ENCODE measurements around the gene NPM3. TPM values are rescaled to one million over a fixed set of nuclear protein-coding genes. Genes with fewer than 3 reads are reported as not detected.
"Not testable (repeated sequence)": the region's sequence is repeated elsewhere in the genome, so short reads cannot be mapped to it uniquely, and the experiment has no call there.

The NPM3 gene
- total RNA-seq, 2 donors from 2014 or later = 43.7 to 47.4 TPM

GRCh38 chr10:101803511-101803910 lies 20.3 kb upstream of the NPM3 start:
- Histone ChIP-seq H3K4me1 (replicated peaks) (no peaks in the 10 kb centered on the region), H3K9me3 (no peaks in the 10 kb centered on the region), H3K27ac (no peak overlapping the region), H3K27me3 (replicated peaks; ENCODE audit: insufficient read depth) (no peaks in the 10 kb centered on the region), H3K4me3 (no peak overlapping the region), H3K36me3 (peaks cover 6 to 15% of the 10 kb centered on the region in 2 donors)
- intact Hi-C loops (cut with DNase I) = no loop called here
- TF ChIP-seq, protein P1, sequence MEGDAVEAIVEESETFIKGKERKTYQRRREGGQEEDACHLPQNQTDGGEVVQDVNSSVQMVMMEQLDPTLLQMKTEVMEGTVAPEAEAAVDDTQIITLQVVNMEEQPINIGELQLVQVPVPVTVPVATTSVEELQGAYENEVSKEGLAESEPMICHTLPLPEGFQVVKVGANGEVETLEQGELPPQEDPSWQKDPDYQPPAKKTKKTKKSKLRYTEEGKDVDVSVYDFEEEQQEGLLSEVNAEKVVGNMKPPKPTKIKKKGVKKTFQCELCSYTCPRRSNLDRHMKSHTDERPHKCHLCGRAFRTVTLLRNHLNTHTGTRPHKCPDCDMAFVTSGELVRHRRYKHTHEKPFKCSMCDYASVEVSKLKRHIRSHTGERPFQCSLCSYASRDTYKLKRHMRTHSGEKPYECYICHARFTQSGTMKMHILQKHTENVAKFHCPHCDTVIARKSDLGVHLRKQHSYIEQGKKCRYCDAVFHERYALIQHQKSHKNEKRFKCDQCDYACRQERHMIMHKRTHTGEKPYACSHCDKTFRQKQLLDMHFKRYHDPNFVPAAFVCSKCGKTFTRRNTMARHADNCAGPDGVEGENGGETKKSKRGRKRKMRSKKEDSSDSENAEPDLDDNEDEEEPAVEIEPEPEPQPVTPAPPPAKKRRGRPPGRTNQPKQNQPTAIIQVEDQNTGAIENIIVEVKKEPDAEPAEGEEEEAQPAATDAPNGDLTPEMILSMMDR (IDR thresholded peaks at IDR 0.05) = no peak
- TF ChIP-seq POLR2AphosphoS5 (IDR thresholded peaks at IDR 0.05) = no peak
- no peak for TF ChIP-seq POLR2A (IDR thresholded peaks at IDR 0.05)
- 63% methylated on average over 4 of the region's 4 CpGs for WGBS
- no peak for DNase-seq (ENCODE audit: low spot score)

DNA sequence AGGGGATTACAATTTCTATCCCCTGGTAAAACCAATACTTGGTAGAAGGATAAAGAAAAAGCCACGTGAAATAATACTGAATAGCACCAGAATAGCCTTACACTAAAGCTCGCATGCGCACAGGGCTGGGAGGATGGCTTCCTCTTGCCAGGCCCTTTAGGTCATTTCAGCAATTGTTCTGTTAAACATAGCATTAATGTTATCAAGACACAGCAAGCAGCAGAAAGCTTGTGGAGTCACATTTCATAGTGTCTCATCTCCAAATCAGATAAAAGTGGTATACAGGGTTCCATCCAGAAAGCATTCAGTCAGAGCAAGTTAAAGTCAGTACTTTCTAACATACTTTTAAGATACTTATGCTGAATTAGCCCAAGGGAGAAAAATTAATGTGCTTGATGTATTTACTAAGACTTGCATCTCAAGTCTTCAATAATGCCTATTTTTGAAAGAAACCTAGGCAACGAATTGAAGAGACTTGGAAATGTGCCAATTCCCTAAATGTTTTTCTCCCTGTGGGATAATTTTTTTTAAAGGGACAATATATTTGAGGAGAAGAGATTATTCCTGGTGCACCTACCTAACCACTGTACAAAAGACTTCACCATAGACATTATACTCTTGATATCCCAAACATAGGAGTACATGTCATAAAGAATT lies 14.3 kb upstream of the NPM3 start:
- Histone ChIP-seq H3K27me3 (replicated peaks; ENCODE audit: insufficient read depth) (no peaks in the 10 kb centered on the region), H3K4me1 (replicated peaks) (no peaks in the 10 kb centered on the region), H3K27ac (no peak overlapping the region), H3K4me3 (no peak overlapping the region), H3K9me3 (no peaks in the 10 kb centered on the region), H3K36me3 (peaks cover 5 to 20% of the 10 kb centered on the region in 2 donors)
- intact Hi-C loops (cut with DNase I) = no loop called here
- 28% methylated on average over 4 of the region's 4 CpGs for WGBS
- no peak for DNase-seq (ENCODE audit: low spot score)
- TF ChIP-seq POLR2AphosphoS5 (IDR thresholded peaks at IDR 0.05) (no peak), POLR2A (IDR thresholded peaks at IDR 0.05) (no peak)
- TF ChIP-seq, protein P1 (IDR thresholded peaks at IDR 0.05) = no peak

DNA sequence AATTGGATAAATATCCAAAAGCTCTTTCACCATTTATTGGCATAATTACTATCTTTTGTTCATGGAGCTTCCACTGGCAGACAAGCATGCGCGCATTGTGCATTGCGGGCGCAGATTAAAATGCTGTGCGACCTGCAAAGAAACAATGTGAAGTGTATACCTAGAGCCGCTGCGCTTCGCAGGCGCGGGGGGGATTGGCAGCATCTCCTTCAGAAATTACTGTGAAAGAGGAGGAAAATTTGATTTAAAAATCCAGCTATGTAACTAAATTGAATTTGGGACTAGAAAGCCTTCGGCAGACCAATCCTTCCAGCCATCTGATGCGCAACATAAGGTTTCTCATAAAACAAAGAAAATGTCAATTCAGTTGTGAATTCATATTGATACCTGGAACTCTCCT lies 10.3 kb upstream of the NPM3 start:
- H3K4me3 ChIP-seq = no peak overlapping the region
- WGBS = 99% methylated on average over 12 of the region's 12 CpGs
- no peaks in the 10 kb centered on the region for H3K27me3 ChIP-seq (replicated peaks; ENCODE audit: insufficient read depth)
- TF ChIP-seq, protein P1 (IDR thresholded peaks at IDR 0.05) = no peak
- TF ChIP-seq POLR2AphosphoS5 (IDR thresholded peaks at IDR 0.05) (no peak), POLR2A (IDR thresholded peaks at IDR 0.05) (no peak)
- H3K36me3 ChIP-seq = peaks cover 5 to 11% of the 10 kb centered on the region in 2 donors
- DNase-seq (ENCODE audit: low spot score) = no peak
- H3K27ac ChIP-seq = no peak overlapping the region
- H3K4me1 ChIP-seq (replicated peaks) = no peaks in the 10 kb centered on the region
- no peaks in the 10 kb centered on the region for H3K9me3 ChIP-seq
- intact Hi-C loops (cut with DNase I) = no loop called here

DNA sequence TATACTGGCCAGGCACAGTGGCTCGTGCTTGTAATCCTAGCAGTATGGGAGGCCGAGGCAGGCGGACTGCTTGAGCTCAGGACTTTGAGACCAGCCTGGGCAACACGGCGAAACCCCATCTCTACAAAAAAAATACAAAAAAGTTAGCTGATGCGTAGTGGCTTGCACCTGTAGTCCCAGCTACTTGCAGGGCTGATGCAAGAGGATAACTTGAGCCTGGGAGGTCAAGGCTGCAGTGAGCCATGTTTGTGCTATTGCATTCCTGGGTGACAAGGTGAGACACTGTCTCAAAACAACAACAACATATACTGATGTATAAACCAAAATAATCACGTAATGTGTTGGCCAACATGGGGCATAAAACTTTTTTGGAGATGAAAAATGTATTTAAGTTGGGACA lies 6.4 kb upstream of the NPM3 start:
- Histone ChIP-seq H3K36me3 (peaks cover 4 to 11% of the 10 kb centered on the region in 2 donors), H3K27ac (no peak overlapping the region), H3K9me3 (no peaks in the 10 kb centered on the region), H3K4me3 (no peak overlapping the region), H3K27me3 (replicated peaks; ENCODE audit: insufficient read depth) (no peaks in the 10 kb centered on the region), H3K4me1 (replicated peaks) (no peaks in the 10 kb centered on the region)
- TF ChIP-seq POLR2A (IDR thresholded peaks at IDR 0.05) (no peak), POLR2AphosphoS5 (IDR thresholded peaks at IDR 0.05) (no peak)
- TF ChIP-seq, protein P1 (IDR thresholded peaks at IDR 0.05) = no peak
- intact Hi-C loops (cut with DNase I) = no loop called here
- WGBS = 91% methylated on average over 7 of the region's 7 CpGs
- DNase-seq (ENCODE audit: low spot score) = no peak

DNA sequence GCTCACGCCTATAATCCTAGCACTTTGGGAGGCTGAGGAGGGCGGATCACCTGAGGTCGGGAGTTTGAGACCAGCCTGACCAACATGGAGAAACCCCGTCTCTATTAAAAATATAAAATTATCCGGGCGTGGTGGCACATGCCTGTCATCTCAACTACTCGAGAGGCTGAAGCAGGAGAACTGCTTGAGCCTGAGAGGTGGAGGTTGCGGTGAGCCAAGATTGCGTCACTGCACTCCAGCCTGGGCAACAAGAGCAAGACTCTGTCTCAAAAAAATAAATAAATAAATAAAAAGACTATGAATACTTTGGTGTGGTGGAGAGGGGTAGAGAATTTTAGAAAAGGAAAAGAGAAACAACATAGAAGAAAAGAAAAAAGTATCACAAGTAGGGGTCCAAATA lies 6.0 kb upstream of the NPM3 start:
- H3K27me3 ChIP-seq (replicated peaks; ENCODE audit: insufficient read depth); DNase-seq (ENCODE audit: low spot score); H3K4me1 ChIP-seq (replicated peaks); H3K27ac ChIP-seq; H3K9me3 ChIP-seq; intact Hi-C loops (cut with DNase I); H3K4me3 ChIP-seq: not testable (repeated sequence)
- 87% methylated on average over 9 of the region's 9 CpGs for WGBS
- H3K36me3 ChIP-seq = peaks cover 4 to 11% of the 10 kb centered on the region in 2 donors
